Hematopoietic multipotent progenitor cell treated with erythropoietin and hydrocortisone succinate and interleukin-3 and kit ligand, for 8 days (in vitro differentiated cells): ENCODE results near the gene KRT76.
"Not testable (repeated sequence)": the region's sequence is repeated elsewhere in the genome, so short reads cannot be mapped to it uniquely, and the experiment has no call there.

ENCODE experiments used
- DNase-seq: peaks from one replicate; pipeline ENCODE4 v3.0.0-alpha.2; 2015

KRT76 gene

GRCh38 chr12:52777566-52777965, 421 bp upstream of the KRT76 start:
- DNase-seq = no peak

DNA sequence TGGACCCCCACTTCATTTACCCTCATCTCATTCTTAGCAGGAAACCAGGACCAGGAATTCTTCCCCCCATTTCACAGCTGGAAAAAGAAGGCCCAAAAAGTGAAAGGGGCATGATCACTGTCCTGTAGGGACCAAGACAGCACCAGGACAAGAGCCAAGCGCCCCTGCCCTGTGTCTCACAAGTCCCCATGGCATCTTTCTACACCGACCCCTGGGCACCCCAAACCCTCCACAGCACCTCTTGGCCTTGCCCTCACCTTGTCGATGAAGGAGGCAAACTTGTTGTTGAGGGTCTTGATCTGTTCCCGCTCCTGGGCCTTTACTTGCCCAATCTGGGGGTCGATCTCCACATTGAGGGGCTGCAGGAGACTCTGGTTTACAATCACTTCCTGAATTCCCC, 710 bp downstream of the KRT76 start:
- DNase-seq = no peak

DNA sequence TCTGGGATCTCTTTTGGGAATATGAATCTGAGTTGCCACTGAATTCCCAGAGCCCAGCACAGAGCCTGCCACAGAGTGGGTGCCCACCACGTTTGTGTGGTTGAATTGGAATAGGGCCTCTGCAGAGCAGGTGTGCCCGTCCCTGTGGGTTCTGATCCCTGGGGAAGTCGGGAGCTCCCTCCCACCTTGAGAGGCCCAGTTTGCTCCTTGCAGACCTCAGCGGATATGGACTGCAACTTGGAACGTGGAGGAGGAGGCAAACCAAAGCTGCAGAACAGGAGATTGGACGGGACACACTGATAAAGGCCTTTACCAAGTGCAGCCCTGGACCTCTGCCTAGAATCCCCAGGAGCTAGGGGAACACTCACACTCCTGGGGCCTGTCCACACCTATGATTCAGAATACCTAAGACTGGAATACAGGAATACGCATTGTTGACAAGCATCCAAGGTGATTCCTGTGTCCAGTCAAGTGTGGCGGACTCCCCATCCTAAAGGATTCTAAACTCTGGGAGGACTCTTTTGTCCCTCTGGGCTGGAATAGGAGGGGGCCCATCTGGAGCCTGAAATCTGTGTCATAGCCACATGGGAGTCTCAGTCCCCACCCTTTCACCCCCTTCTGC, 2.4 kb downstream of the KRT76 start:
- no peak for DNase-seq

GRCh38 chr12:52772772-52773171, 4.4 kb downstream of the KRT76 start:
- DNase-seq = no peak

GRCh38 chr12:52772188-52772587, 5.0 kb downstream of the KRT76 start:
- no peak for DNase-seq

GRCh38 chr12:52771505-52771904, 5.6 kb downstream of the KRT76 start:
- no peak for DNase-seq

DNA sequence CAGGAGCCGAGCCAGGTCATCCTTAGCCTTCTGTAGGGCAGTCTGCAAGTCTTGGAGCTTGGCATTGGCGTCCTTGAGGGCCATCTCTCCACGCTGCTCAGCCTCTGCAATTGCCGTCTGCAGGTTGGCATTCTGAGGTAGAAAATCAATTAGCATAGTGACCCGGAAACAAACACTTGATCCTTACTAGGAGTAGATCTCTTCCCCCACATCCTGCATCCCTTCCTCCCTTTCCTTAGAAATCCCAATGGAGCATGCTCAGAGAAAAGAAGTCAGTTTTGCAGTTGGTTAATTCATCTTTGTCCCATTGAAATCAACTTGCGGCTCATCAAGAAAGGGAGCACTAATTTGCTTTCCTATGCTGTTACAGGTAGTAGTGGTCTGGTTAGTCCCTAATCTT, 6.1 kb downstream of the KRT76 start:
- no peak for DNase-seq

GRCh38 chr12:52769946-52770345, 7.2 kb downstream of the KRT76 start:
- no peak for DNase-seq

GRCh38 chr12:52769354-52769753, 7.8 kb downstream of the KRT76 start:
- no peak for DNase-seq

- no peak for DNase-seq
These were observed 8.5 kb downstream of the KRT76 start for GRCh38 chr12:52768479-52769200.

GRCh38 chr12:52767427-52767826, 9.7 kb downstream of the KRT76 start:
- no peak for DNase-seq

DNA sequence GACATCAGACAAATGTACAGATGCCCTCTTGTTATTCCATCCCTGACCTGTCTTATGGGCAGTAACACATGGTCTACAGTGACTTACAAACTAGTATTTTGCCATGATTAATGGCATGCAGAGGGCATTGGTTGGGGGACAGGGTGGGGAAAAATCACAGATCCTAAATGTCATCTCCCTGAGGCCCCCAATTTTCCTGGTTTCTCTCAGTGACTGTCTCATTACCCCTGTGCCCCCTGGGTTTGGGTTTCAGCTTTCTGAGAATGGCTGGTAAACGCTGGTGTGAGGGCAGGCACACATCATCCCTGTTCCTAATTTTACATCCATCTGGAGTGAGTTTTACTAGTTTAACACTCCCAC, 10.1 kb downstream of the KRT76 start:
- DNase-seq = no peak

GRCh38 chr12:52766351-52767019, 10.7 kb downstream of the KRT76 start:
- no peak for DNase-seq

DNA sequence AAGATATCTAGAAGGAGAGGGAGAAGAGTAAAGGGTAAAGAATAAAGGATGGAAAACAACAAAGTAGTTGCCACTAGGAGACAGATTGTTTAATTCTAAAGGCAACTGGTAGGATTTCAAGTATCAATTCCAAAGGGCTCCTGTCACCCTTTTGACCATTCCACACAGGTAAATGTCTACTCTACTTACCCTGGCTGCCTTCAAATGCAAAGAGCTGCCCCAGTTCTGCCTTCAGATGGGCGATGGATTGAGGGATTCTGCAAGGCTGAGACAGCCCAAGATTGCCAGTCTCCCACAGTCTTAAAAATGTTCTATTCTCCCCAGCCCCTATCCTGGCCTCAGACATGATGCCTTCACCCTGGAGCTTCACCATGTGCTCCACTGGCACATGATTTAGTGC, 11.4 kb downstream of the KRT76 start:
- DNase-seq = no peak

DNA sequence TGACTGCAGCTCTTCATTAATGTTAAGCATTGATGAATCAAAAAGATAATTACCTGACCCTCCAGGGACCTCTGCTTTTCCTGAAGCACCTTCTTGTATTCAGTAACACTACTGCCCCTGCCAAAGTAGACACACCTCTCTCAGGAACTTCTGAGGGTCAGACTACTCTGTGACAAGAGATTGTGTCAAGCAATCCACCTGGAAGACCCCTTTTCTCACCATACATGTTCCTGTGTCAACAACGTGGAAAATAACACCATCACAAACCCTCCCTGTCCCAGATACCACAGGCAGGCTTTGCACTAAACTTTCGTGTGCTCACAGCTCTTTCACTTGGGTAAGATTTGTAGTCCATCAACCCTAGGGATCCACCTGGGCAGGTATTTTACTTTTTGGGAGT, 13.2 kb downstream of the KRT76 start:
- no peak for DNase-seq

GRCh38 chr12:52763036-52763659, 14.0 kb downstream of the KRT76 start:
- no peak for DNase-seq

GRCh38 chr12:52761802-52762201, 15.3 kb downstream of the KRT76 start:
- DNase-seq = no peak

DNA sequence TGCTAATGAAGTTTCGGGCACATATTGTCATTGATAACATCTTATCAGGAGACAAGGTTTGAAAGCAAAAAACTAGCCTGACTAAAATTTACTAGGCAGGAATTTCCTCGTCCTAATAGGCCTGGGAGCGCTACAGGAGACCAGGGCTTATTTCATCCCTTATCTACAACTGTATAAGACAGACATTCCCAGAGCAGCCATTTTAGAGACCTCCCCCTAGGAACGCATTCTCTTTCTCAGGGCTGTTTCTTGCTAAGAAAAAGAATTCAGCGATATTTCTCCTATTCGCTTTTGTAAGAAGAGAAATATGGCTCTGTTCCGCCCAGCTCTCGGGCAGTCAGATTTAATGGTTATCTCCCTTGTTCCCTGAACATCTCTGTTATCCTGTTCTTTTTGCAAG, 15.9 kb downstream of the KRT76 start:
- DNase-seq = not testable (repeated sequence)

DNA sequence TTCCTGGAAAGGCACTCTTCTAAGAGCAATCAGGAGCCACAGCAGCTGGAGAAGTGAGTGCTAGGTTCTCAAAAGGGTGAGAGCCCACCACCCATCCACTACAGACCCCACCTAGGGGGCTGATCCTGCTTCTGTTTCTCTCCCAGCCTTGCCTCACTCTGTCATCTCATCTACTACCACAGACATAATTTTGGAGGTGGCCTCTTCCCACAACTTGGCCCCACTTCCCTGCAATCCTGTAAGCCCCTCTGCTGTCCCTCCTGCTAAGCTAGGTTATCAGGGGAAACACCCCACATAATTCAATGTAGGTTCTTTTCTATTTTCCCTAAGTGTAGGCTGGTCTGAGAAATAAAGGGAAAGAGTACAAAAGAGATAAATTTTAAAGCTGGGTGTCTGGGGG, 16.5 kb downstream of the KRT76 start:
- DNase-seq = no peak

DNA sequence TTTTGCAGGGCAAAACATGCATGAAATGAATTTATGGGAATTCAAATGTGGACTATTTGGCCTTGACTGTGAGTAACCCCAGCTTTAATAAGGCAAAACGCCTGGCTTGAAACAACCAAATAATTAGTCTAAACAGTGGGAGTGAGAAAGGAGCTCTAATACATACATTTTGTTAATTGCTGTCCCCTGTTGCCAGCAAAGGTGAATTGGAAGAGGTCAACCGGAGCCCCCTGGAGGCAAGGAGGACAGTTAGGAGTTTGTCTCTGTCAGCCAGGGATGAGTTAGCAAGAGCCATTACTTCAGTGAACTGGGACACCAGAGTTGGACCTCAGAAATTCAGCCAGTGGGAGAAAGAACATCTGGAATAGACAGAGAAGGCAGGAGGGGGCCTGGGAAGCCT, 17.4 kb downstream of the KRT76 start:
- peak; percentile 49 for DNase-seq

DNA sequence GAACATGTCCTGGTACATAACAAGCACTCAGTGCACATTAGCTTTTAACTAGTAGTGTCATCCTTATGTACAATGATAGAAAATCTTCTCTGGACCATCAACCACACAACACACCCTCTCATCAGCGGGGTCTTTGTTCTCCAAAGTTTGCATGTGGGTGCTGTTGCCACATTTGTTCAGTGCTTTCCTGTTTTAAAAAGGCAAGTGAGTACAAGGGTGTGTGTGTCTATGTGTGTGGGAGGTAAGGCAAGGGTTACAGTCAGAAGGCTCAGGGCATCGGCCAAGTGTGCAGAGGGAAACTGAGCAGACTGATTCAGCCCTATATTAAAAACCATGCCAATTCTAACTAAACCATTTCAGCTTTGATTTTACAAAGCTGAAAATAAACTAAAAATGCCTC, 17.9 kb downstream of the KRT76 start:
- DNase-seq = no peak

DNA sequence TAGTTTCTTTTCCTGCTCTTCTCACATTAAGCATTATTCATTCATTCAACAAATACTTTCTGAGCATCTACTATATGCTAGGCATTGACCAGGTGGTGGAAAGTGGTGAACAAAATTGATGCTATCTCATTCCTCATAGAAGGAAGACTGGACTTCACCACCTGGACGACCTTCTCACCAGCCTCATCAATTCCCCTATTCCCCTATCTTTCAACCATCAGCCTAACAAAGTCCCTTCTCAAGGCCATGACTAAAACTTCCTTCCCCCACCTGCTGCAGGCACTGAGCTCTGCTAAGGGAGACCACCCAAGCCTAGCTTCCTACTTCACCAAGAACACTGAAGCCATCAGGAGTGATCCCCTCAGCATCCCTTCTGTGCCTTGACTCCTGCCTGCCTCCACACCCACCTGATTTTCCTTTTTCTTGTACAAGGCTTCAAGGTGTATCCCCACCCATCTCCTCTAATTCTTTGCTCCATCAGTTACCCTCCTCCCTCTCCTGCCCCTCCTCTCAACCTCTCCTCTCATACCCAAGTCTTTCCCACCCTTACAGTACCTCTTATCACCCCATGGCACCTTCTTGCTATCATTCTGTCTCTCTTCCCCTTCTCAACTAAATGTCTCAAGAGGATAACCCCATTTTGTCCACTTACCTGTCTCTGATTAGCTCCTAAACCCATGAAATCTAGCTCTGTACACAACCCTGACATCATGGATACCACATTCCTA, 19.5 kb downstream of the KRT76 start:
- DNase-seq = no peak

DNA sequence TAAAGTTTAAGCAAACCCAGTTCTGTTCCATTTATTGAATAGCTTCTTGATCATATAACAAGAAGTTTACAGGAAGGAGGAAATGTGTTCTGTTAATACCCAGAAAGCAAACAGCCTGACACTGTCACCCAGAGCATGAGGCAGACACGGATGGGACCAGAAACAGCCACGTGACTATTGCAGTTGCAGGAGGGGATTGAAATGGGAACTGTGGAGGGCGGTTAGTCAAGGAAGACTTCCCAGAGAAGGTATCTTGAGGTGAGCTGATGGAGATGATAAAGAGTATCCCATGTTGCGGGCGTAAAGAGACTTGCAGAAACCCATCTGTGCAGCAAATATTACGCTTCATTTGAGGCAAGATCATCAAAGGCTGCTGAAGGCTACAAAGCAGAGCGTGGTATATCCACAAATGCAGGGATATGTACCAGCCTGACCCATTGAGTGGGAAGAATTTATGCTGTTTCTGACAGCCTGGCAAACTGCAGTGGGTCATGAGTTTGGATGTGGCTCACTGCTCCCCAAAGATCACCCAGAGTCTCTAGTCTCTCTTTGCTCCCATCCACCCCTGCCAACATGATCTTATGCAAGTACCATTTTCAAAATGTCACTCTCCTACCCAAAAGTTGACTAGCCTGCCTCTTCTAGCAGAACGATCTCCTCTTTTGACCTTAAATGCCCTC, 20.7 kb downstream of the KRT76 start:
- DNase-seq = no peak
